RCC 7860 (cell line): Measurements from ENCODE around the gene KLHL30.

Experiments used
- DNase-seq: peaks from one replicate; pipeline ENCODE4 v3.0.0-alpha.2; 2015; ENCODE audit warnings: low spot score
- FAIRE-seq: peaks from 2 replicates; lab custom pipeline; 2012; peaks lifted over from hg19 to GRCh38; lab: Jason Lieb, UNC

The KLHL30 gene

GRCh38 chr2:238144262-238144661, 5.8 kb downstream of the KLHL30 start:
- DNase-seq (no peak), FAIRE-seq (no peak)

DNA sequence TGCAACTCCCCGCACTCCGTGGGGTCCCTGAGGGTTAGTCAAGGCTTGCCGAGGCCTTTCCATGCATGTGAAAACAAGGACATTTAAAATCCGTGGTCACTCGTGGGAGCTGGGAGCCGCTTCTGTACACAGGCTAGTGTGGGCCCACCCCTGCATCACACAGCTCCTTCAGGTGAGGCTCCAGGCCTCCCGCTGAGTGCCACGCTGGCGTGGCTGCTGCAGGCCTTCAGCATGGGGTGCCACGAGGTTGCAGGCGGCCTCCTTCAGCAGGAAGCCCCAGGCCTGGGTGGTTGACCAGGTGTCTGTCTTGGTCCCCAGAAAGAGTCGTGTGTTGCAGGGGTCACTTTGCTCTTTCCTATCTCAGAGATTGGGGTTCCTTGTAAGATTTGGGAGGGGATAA, 6.6 kb downstream of the KLHL30 start:
- FAIRE-seq (no peak), DNase-seq (no peak)

GRCh38 chr2:238145851-238146250, 7.4 kb downstream of the KLHL30 start:
- no peak for FAIRE-seq

DNA sequence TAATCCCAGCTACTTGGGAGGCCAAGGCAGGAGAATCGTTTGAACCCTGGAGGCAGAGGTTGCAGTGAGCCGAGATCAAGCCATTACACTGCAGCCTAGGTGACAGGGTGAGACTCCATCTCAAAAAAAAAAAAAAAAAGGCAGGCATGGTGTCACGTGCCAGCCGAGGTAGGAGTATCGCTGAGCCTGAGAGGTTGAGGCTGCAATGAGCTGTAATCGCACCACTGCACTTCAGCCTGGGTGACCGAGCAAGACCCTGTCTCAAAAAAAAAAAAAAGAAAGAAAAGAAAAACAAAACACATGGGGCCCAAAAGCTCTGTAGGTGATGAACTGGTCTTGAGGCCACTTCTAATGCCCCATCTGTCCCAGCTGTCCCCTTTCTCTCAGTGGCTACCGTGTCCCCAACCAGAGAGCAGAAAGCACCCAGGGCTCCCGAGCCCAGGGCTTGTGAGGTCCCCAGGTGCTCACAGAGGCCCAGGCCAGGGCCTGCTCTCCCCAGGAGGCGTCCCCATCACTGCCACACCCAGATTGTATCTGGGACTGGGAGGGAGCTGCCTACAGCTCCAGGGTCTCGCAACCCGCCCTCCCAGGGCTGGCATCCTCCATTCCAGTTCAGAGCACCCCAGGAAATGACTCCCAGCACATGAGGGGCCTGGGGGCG, 8.5 kb downstream of the KLHL30 start:
- FAIRE-seq (no peak), DNase-seq (no peak)

More at GRCh38 chr2:238145851-238146250, 7.4 kb downstream of the KLHL30 start:
- no peak for DNase-seq

DNA sequence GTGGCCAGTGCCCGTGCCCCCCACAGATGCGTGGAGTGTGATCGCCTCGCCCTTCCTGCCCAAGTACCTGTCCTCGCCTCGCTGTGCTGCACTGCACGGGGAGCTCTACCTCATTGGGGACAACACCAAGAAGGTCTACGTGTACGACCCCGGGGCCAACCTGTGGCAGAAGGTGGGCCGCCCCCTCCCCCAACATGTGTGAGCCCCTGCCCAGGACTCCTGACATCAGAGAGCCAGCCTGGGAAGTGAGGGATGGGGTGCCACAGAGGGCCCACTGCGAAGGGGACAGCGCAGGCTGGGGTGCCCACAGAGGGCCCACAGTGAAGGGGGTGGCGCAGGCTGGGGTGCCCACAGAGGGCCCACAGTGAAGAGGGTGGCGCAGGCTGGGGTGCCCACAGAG, 10.5 kb downstream of the KLHL30 start:
- FAIRE-seq: no peak
- DNase-seq: no peak

- FAIRE-seq (no peak), DNase-seq (no peak)
These were observed 11.5 kb downstream of the KLHL30 start for GRCh38 chr2:238149841-238150572.

- no peak for DNase-seq
- FAIRE-seq: no peak
These were observed 12.2 kb downstream of the KLHL30 start for GRCh38 chr2:238150686-238151085.

DNA sequence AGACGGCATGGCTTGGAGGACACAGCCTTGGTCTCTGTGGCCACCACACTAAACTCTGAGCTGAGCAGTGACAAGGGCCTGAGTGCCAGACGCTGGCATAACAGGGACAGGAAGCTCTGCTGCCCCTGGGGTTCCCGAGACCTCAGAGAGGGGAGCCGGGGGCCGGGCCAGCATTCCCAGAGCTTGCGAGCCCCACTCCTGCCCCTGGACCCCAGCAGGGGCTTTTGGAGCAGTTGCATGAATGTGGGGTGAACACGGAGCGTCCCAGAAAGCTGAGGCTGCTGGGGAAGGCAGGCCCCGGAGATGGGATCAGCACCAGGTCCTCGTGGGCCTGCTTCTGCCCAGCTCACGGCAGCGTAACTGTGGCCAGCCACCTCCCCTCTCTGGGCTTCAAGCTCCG, 12.7 kb downstream of the KLHL30 start:
- no peak for FAIRE-seq
- DNase-seq: no peak

- no peak for DNase-seq
- FAIRE-seq: no peak
These were observed 13.3 kb downstream of the KLHL30 start for GRCh38 chr2:238151628-238152235.

- FAIRE-seq: no peak
- DNase-seq: no peak
These were observed 14.6 kb downstream of the KLHL30 start for GRCh38 chr2:238152771-238153688.

DNA sequence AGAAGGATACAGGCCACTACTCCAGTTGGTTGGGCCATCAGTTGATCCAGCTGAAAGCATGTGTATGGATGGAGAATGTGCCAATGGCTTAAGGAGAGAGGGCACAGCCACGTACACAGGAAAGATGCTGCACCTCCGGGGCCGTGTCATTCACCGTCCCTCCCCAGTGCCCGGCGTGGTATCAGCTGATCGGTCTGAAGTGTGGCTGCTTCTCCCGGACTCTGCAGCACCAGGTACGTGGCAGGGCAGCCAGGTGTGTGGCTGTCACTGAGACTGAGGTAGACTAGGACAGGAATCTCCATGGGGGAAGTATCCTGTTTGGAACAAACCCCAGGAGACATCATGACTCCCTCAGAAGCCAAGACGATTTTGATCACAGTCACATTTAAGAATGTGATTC, 16.1 kb downstream of the KLHL30 start:
- DNase-seq (no peak), FAIRE-seq (no peak)

- peak; percentile 96 for DNase-seq
- peak; percentile 96 for FAIRE-seq
These were observed 16.7 kb downstream of the KLHL30 start for GRCh38 chr2:238155051-238155760.

- DNase-seq (peak; percentile 39), FAIRE-seq (no peak)
These were observed 17.6 kb downstream of the KLHL30 start for GRCh38 chr2:238155761-238156694.

DNA sequence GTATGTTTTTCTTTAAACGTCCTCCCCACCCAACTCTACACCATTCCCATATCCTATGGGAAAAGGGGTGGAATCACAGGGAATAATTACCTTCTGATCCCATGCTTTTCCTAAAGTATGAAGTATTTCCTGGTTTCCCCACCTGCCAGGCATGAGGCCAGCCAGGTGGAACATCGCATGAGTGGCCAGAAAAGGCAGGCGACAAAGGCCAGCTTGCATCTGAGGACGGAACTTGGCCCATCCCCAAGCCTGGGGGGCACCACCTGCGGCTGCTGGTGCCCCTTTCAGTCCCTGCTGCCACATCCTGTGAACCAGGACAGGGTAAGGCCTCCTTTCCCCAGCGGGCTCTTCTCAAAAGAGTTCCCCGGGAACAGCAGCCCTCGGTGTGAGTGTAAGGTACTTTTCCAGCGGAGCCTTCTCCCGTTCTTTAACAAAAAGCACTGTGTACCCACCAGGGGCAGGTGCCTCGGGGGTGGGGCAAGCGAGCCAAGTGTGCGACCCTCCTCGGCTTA, 19.1 kb downstream of the KLHL30 start:
- FAIRE-seq (no peak), DNase-seq (no peak)

DNA sequence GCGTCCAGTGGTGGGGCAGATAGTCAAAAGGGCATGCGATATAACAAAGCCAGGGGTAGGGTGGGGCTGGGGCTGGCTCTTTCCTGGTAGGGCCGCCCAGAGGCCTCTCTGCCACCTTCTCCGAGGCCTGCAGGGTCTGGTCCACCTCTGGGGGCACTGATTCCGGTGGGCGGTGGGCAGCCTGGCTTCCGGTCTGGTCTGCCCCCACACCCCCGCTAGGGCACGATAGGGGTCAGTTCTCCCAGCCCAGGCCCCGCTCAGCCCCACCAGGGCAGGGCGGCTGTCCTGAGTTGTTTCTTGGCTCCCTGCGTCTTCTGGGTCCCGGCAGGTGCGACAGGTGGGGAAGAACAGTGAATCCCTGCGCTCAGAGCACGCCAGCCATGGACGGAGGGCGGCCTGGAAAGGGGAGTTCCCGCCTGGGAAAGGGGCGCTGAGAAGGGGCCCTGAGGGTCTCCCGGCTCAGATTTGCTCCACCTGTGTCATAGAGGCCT, 19.6 kb downstream of the KLHL30 start:
- FAIRE-seq: no peak
- no peak for DNase-seq

DNA sequence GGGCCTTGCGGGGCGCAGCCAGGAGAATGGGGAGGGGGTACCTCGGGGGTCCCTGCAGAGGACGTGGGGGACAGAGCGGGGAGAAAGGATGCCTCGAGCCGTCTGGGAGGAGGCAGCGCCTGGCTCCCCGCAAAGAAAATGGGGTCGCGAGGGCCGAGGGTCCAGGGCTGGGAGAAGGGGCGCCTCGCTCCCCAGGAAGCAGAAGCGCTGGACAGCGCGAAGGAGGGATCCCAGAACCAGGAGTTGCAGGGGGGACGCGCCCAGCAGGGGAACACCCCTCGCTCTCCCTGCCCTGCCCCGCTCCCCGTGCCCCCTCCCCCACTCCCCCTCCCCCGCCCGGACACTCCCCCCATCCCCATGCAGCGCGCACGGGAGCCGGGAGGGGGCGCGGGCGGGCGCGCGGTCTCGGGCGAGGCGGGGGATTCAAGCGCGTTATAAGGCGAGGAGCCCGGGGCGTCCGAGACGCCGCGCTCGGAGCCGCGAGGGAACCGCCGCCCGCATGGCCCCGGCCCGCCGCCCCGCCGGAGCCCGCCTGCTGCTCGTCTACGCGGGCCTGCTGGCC, 20.1 kb downstream of the KLHL30 start, which contains the start of gene ERFE:
Gene ERFE (plus strand): TSS at position 462 of the 562 bp plus-strand sequence. CDS start 38 bp downstream, at position 500.
- FAIRE-seq (no peak), DNase-seq (no peak)

DNA sequence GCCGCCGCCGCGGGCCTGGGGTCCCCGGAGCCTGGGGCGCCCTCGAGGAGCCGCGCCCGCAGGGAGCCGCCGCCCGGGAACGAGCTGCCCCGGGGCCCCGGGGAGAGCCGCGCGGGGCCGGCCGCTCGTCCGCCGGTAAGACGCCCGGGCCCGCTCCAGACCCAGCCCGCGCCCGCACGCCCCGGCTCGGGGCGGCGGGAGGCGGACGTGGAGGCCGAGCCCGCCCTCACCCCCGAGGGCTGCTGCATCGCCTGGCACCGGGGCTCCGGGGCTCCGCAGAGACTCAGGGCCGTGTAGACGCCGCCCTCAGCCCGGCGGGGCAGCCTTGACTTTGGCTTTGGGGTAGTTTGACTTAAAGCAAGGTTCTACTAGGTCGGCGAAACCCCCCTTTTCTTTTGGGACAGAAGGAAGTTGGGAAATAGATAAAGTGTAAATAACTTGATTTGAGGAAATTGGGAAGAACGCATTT, 20.6 kb downstream of the KLHL30 start:
- FAIRE-seq (no peak), DNase-seq (no peak)

GRCh38 chr2:238159661-238160205, 21.3 kb downstream of the KLHL30 start:
- FAIRE-seq: no peak
- DNase-seq: no peak
